Effector memory CD4-positive, alpha-beta T cell (primary cell): ENCODE data around the gene TMEM164.

Experiments
- DNase-seq, 3 donors: peaks; one replicate each; pipeline ENCODE4 v3.0.0-alpha.2; 2020
- H3K27ac ChIP-seq: 2 replicates; pipeline ENCODE4 v1.7.0; 2013; ENCODE audit warnings: mild to moderate bottlenecking, low read length, moderate library complexity; ENCODE audit not compliant: insufficient read depth, poor library complexity, severe bottlenecking
- H3K27me3 ChIP-seq: replicated peaks from 2 replicates; pipeline ENCODE4 v1.7.0; 2013; ENCODE audit warnings: mild to moderate bottlenecking, low read length; ENCODE audit not compliant: insufficient read depth, control insufficient read depth, poor library complexity, severe bottlenecking
- H3K36me3 ChIP-seq: 2 replicates; pipeline ENCODE4 v1.7.0; 2013; ENCODE audit warnings: mild to moderate bottlenecking, low read length, moderate library complexity; ENCODE audit not compliant: control insufficient read depth, insufficient read depth
- H3K4me1 ChIP-seq: 2 replicates; pipeline ENCODE4 v1.7.0; 2013; ENCODE audit warnings: low read length, mild to moderate bottlenecking; ENCODE audit not compliant: control insufficient read depth, insufficient read depth, poor library complexity, severe bottlenecking
- H3K4me3 ChIP-seq: 2 replicates; pipeline ENCODE4 v1.7.0; 2013; ENCODE audit warnings: low read length, low read depth, mild to moderate bottlenecking; ENCODE audit not compliant: insufficient read depth, poor library complexity, severe bottlenecking
- H3K9me3 ChIP-seq: 2 replicates; pipeline ENCODE4 v1.7.0; 2013; ENCODE audit warnings: mild to moderate bottlenecking, low read length, moderate library complexity; ENCODE audit not compliant: control insufficient read depth

The TMEM164 gene

DNA sequence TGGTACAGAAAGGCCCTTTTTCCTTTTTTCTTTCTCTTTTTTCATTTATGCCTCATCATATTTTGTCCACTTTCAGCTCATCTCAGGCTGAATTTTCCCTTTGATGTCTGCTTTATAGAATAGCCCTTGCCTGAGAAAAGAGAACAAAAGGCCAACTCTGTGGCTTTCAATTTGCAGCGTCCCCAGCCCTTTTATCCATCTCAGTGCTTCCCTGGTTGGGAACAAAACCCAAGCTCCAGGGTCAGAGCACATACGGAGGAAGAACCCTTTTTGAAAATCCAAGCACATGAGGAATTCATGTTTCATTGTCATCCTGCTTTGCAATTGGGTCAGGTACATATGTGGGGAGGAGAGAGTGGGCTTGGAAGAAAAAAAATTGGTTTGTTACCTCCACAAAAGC is 47.5 kb downstream of the TMEM164 start:
- Histone ChIP-seq H3K27me3 (no peaks in the 10 kb centered on the region), H3K36me3 (no peaks in the 10 kb centered on the region), H3K9me3 (no peaks in the 10 kb centered on the region), H3K4me1 (no peaks in the 10 kb centered on the region), H3K4me3 (no peak overlapping the region), H3K27ac (no peak overlapping the region)
- no peak for DNase-seq

DNA sequence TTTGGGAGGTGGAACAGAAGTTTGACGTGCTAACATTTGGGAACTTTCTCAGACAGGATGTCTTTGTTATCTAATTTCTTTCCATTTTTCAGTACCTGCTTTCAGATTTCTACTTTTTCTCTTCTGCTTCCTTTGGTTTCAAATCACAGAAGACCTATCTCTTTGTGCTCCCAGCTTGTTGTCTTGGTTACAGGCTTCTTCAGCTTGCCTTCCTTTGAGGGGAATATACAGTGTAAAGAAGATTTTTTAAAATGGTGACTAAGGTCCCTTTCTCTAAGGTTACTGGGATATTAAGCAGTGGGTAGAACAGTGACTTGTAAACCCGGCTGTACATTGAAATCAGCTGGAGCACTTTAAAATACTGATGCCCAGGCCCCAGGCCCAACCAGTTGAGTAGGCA is 48.0 kb downstream of the TMEM164 start:
- no peak for DNase-seq
- Histone ChIP-seq H3K36me3 (no peaks in the 10 kb centered on the region), H3K27ac (no peak overlapping the region), H3K27me3 (no peaks in the 10 kb centered on the region), H3K4me1 (no peaks in the 10 kb centered on the region), H3K9me3 (no peaks in the 10 kb centered on the region), H3K4me3 (no peak overlapping the region)

DNA sequence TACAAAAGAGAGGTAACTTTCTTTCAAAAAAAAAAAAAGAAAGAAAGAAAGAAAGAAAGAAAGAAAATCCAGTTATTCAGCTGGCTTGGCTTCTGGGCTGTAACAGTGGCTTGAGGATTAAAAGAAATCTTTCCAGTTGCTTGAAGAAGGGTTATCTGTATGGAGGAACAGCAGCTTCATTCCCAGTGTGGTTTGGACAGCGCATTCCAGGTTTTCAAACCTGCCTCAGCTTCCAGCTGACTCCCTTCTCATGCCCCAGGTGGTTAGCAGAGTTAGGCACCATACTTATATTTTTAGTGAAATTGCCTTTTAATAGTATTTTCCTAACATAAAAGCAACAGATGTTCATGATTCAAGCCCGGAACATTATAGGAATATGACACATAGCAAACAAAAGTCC is 48.6 kb downstream of the TMEM164 start:
- DNase-seq, result no peak

DNA sequence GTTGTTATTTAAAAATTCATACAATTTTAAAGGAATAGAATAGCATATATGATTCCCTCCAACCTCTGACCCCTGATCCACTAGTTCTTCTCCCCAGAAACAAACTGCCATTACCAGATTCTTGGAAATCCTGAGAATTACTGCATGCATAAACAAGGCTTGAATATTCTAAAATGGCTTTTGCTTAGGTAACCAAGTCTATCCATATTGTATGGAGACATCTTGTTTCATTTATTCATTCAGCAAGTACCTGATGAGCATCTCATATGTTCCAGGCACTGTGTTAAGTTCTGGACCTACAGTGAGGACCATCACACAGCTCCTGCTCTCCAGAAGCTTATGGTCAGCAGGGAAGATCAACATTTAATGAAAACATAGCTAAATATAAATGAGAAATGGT is 49.4 kb downstream of the TMEM164 start:
- no peaks in the 10 kb centered on the region for H3K9me3 ChIP-seq
- DNase-seq, result no peak
- H3K27ac ChIP-seq, result no peak overlapping the region
- H3K27me3 ChIP-seq, result no peaks in the 10 kb centered on the region
- no peaks in the 10 kb centered on the region for H3K36me3 ChIP-seq
- H3K4me3 ChIP-seq, result no peak overlapping the region
- no peaks in the 10 kb centered on the region for H3K4me1 ChIP-seq

More for the DNA sequence above, 48.6 kb downstream of the TMEM164 start:
- no peaks in the 10 kb centered on the region for H3K9me3 ChIP-seq
- H3K4me3 ChIP-seq, result no peak overlapping the region
- no peak overlapping the region for H3K27ac ChIP-seq
- no peaks in the 10 kb centered on the region for H3K4me1 ChIP-seq
- H3K36me3 ChIP-seq, result no peaks in the 10 kb centered on the region
- H3K27me3 ChIP-seq, result no peaks in the 10 kb centered on the region

DNA sequence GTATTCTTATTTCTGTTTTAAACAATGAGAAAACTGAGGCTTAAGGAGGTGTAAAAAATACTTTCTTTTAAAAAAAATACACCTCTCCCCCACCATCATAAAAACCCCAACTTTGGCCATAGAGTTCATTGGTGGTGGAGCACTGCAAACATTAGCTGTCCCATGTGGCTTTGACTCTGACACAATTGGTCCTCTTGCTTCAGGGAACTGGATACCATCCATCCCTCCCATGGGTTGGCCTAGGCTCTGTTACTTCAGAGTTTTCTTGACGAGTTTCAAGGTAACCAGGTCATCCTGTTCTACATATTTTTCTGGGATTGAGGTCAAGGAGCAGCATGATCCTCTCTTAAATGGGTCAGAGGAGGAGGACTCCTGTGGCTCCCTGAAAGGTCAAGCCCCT is 50.5 kb downstream of the TMEM164 start:
- Histone ChIP-seq H3K27ac (no peak overlapping the region), H3K9me3 (no peaks in the 10 kb centered on the region), H3K4me3 (no peak overlapping the region), H3K4me1 (no peaks in the 10 kb centered on the region), H3K27me3 (no peaks in the 10 kb centered on the region), H3K36me3 (no peaks in the 10 kb centered on the region)
- DNase-seq, result no peak

DNA sequence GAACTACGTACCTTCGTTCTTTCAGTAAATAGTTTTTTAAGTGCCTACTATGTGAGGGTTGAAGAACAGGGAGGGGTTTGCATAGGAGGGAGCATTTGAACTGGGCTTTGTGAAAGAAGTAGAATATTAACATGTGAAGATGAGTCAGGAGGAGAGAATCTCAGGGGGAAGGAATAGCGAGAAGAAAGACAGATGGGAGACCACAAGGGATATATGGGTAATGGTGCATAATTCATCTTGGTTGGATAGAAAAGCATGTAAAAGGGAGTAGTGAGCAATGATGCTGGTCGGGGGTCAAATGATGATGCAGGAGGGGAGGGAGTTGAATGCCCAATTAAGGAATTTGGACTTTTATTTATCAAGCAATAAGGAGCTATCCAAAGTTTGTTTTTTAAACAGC is 52.7 kb downstream of the TMEM164 start:
- Histone ChIP-seq H3K27ac (no peak overlapping the region), H3K27me3 (no peaks in the 10 kb centered on the region), H3K9me3 (no peaks in the 10 kb centered on the region), H3K36me3 (no peaks in the 10 kb centered on the region), H3K4me1 (no peaks in the 10 kb centered on the region), H3K4me3 (no peak overlapping the region)
- DNase-seq, result no peak

DNA sequence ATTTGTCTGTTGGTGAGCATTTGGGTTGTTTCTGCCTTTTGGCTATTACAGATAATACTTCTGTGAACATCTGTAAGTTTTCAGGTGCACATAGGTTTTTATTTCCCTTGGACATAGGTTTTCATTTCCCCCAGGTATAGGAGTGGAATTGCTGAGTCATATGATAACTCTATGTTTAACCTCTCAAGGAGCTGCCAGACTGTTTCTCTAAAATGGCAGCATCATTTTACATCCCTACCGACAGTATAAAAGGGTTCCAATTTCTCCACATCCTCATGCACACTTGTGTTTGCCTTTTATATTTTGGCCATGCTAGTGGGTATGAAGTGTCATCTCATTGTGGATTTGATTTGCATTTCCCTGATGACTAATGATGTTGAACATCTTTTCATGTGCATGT is 53.5 kb downstream of the TMEM164 start:
- DNase-seq, result no peak
- Histone ChIP-seq H3K4me1 (no peaks in the 10 kb centered on the region), H3K27ac (no peak overlapping the region), H3K4me3 (no peak overlapping the region), H3K9me3 (no peaks in the 10 kb centered on the region), H3K27me3 (no peaks in the 10 kb centered on the region), H3K36me3 (no peaks in the 10 kb centered on the region)

DNA sequence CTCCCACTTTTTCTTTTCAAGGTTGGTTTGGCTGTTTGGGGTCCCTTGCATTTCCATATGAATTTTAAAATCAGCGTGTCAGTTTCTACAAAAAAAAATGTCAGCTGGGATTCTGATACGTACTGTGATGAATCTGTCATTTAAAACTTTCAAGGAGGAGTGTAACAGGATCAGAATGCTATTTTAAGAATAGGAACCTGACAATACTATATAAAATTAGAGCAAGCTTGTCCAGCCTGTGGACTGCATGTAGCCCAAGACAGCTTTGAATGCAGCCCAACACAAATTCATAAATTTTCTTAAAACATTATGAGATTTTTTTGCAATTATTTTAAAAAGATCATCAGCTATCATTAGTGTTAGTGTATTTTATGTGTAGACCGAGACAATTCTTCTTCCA is 56.5 kb downstream of the TMEM164 start:
- Histone ChIP-seq H3K4me3 (no peak overlapping the region), H3K36me3 (no peaks in the 10 kb centered on the region), H3K27me3 (no peaks in the 10 kb centered on the region), H3K9me3 (no peaks in the 10 kb centered on the region), H3K4me1 (no peaks in the 10 kb centered on the region), H3K27ac (no peak overlapping the region)
- DNase-seq, result no peak

DNA sequence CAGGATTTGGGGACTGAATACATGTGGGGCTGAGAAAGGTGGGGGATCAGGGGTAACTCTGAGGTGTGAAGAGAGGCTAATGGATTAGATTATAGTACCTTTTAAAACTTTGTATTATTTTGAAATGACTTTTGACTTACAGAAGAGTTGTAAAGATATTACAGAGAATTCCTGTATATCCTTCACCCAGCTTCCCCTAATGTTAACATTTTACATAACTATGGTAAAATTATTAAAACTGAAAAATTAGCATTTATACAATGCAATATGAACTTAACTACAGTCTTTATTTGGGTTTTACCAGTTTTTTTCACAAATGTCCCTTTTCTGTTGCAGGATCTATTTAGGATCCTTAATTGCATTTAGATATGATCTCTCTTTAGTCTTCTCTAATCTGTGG is 57.4 kb downstream of the TMEM164 start:
- no peaks in the 10 kb centered on the region for H3K27me3 ChIP-seq
- no peak for DNase-seq
- H3K9me3 ChIP-seq, result no peaks in the 10 kb centered on the region
- no peak overlapping the region for H3K4me3 ChIP-seq
- H3K4me1 ChIP-seq, result no peaks in the 10 kb centered on the region
- no peak overlapping the region for H3K27ac ChIP-seq
- H3K36me3 ChIP-seq, result no peaks in the 10 kb centered on the region

DNA sequence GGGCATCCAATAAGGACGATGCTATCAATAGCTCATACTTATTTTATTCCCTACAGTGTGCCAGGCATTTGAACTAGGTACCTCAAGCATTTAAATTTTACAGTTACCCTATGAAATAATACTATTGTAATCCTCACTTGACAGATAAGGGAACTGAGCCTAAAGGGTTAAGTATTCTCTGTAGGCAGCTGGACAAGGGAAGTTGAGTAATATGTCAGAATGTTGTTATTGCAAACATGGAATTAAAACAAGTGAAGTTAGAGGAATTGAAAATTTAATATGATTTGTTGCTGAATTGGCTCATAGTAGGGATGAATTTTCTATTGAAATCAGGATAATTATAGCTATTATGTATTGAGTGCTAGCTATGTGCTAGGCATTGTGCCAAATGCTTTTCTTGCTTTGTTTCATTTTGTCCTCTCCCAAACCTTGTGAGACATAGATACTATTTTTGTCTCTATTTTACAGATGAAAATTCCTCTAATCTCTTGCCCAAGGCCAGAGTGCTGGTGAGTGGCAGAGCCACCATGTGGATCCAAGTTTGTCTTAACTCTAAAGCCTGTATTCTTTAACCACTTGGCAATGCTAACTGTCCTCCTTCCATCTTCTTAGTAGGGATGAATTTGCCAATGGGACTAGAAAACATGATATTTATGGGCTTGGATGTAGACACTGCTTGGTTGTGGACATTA is 58.1 kb downstream of the TMEM164 start:
- no peaks in the 10 kb centered on the region for H3K9me3 ChIP-seq
- H3K4me3 ChIP-seq, result no peak overlapping the region
- H3K36me3 ChIP-seq, result no peaks in the 10 kb centered on the region
- DNase-seq, result no peak
- no peaks in the 10 kb centered on the region for H3K27me3 ChIP-seq
- no peaks in the 10 kb centered on the region for H3K4me1 ChIP-seq
- no peak overlapping the region for H3K27ac ChIP-seq
